Measurements from ENCODE around the gene EIF4EBP3.

The EIF4EBP3 gene

DNA sequence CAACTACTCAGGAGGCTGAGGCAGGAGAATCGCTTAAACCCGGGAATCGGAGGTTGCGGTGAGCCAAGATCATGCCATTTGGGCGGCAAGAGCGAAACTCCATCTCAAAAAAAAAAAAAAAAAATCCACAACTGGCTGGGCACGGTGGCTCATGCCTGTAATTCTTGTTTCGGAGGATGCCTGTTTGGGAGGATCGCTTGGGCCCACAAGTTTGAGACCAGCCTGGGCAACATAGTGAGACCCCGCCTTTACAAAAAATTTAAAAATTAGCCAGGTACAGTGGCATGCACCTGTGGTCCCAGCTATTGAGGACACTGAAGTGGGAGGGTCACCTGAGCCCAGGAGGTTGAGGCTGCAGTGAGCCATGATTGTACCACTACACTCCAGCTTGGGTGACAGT, 1.9 kb upstream of the EIF4EBP3 start:
- no peak overlapping the region for H3K4me3 ChIP-seq (ENCODE audit: insufficient read depth, low read depth, low read length)
- H3K27ac ChIP-seq (ENCODE audit: insufficient read depth, low read depth, low read length, poor library complexity, severe bottlenecking) = no peak overlapping the region
- H3K36me3 ChIP-seq (ENCODE audit: control insufficient read depth, insufficient read depth, low read length) = peaks cover 34% of the 10 kb centered on the region
- 91 to 94% methylated on average over 10 of the region's 10 CpGs for WGBS, 2 experiments
- H3K4me1 ChIP-seq (ENCODE audit: control insufficient read depth, insufficient read depth, low read length) = peaks cover 23% of the 10 kb centered on the region
- no peaks in the 10 kb centered on the region for H3K9me3 ChIP-seq (ENCODE audit: control insufficient read depth, low read length)
- H3K27me3 ChIP-seq (ENCODE audit: control insufficient read depth, insufficient read depth, low read length, poor library complexity, severe bottlenecking) = no peaks in the 10 kb centered on the region

DNA sequence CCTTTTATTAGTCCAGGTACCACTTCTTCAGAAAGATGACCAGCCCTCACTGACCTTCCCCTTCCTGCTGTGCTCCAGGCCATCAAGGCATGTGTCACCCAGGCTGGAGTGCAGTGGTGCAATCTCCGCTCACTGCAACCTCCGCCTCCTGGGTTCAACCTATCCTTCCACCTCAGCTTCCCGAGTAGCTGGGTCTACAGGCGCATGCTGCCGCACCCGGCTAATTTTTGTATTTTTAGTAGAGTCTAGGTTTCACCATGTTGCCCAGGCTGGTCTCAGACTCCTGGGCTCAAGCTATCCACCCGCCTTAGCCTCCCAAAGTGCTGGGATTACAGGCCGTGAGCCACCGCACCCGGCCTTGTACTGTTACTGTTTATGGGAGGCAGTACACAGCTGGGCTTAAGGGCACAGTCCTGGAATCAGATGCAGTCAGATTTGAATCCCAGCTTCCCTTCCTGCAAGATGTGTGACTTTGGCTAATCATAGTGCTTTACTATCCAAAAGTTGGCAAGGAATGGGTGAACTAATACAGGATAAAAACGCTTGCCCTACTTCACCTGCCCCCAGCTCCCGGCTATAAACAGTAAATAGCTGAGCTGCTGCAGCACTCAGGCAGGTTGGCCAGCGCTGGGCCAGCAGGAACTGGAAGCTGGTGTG, 483 bp upstream of the EIF4EBP3 start:
- Histone ChIP-seq H3K9me3 (ENCODE audit: control insufficient read depth, low read length) (no peaks in the 10 kb centered on the region), H3K4me3 (ENCODE audit: insufficient read depth, low read depth, low read length) (peak overlapping the region; percentile 39), H3K4me1 (ENCODE audit: control insufficient read depth, insufficient read depth, low read length) (peaks cover 23% of the 10 kb centered on the region), H3K36me3 (ENCODE audit: control insufficient read depth, insufficient read depth, low read length) (peaks cover 30% of the 10 kb centered on the region), H3K27me3 (ENCODE audit: control insufficient read depth, insufficient read depth, low read length, poor library complexity, severe bottlenecking) (no peaks in the 10 kb centered on the region), H3K27ac (ENCODE audit: insufficient read depth, low read depth, low read length, poor library complexity, severe bottlenecking) (peak overlapping the region; percentile 71)
- 71% methylated on average over 13 of the region's 13 CpGs for WGBS, 2 experiments

DNA sequence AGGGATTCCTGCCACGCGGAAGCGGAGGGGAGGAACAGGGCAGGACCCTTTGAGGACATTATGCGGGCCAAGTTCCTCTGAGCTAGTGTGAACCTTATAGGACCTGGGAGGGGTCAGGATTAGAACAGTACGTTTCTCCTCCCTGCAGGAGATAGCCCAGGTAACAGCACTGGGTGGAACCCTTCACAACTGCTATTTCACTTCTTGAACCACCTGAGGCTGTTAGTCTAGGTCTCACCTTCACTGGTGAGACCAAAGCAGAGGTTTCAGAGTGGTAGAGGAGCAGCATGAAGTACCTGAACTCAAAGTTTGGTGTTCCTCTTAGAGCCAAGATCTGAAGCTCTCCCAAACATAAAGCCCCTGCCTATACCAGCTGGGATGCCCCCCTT, 832 bp downstream of the EIF4EBP3 start:
- H3K36me3 ChIP-seq (ENCODE audit: control insufficient read depth, insufficient read depth, low read length) = peaks cover 30% of the 10 kb centered on the region
- peak overlapping the region; percentile 39 for H3K4me3 ChIP-seq (ENCODE audit: insufficient read depth, low read depth, low read length)
- peaks cover 23% of the 10 kb centered on the region for H3K4me1 ChIP-seq (ENCODE audit: control insufficient read depth, insufficient read depth, low read length)
- no peaks in the 10 kb centered on the region for H3K27me3 ChIP-seq (ENCODE audit: control insufficient read depth, insufficient read depth, low read length, poor library complexity, severe bottlenecking)
- H3K9me3 ChIP-seq (ENCODE audit: control insufficient read depth, low read length) = no peaks in the 10 kb centered on the region
- peak overlapping the region; percentile 83 for H3K27ac ChIP-seq (ENCODE audit: insufficient read depth, low read depth, low read length, poor library complexity, severe bottlenecking)
- WGBS, 2 experiments = 33 to 37% methylated on average over 5 of the region's 5 CpGs

DNA sequence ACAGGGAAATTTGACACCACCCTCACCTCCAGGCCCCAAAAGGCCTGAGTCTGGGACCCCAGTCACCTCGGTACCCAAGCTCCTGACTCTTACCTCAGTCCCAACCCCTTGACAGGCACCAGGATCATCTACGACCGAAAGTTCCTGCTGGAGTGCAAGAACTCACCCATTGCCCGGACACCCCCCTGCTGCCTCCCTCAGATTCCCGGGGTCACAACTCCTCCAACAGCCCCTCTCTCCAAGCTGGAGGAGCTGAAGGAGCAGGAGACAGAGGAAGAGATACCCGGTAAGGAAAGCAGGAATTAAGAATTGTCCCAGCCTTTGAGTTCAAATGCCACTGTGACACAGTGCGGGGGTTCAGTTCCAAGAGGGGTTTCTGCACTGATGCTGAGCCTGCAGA, 1.3 kb downstream of the EIF4EBP3 start:
- Histone ChIP-seq H3K36me3 (ENCODE audit: control insufficient read depth, insufficient read depth, low read length) (peaks cover 30% of the 10 kb centered on the region), H3K27ac (ENCODE audit: insufficient read depth, low read depth, low read length, poor library complexity, severe bottlenecking) (no peak overlapping the region), H3K4me3 (ENCODE audit: insufficient read depth, low read depth, low read length) (no peak overlapping the region), H3K9me3 (ENCODE audit: control insufficient read depth, low read length) (no peaks in the 10 kb centered on the region), H3K27me3 (ENCODE audit: control insufficient read depth, insufficient read depth, low read length, poor library complexity, severe bottlenecking) (no peaks in the 10 kb centered on the region), H3K4me1 (ENCODE audit: control insufficient read depth, insufficient read depth, low read length) (peaks cover 23% of the 10 kb centered on the region)
- WGBS, 2 experiments = 92% methylated on average over 7 of the region's 7 CpGs

DNA sequence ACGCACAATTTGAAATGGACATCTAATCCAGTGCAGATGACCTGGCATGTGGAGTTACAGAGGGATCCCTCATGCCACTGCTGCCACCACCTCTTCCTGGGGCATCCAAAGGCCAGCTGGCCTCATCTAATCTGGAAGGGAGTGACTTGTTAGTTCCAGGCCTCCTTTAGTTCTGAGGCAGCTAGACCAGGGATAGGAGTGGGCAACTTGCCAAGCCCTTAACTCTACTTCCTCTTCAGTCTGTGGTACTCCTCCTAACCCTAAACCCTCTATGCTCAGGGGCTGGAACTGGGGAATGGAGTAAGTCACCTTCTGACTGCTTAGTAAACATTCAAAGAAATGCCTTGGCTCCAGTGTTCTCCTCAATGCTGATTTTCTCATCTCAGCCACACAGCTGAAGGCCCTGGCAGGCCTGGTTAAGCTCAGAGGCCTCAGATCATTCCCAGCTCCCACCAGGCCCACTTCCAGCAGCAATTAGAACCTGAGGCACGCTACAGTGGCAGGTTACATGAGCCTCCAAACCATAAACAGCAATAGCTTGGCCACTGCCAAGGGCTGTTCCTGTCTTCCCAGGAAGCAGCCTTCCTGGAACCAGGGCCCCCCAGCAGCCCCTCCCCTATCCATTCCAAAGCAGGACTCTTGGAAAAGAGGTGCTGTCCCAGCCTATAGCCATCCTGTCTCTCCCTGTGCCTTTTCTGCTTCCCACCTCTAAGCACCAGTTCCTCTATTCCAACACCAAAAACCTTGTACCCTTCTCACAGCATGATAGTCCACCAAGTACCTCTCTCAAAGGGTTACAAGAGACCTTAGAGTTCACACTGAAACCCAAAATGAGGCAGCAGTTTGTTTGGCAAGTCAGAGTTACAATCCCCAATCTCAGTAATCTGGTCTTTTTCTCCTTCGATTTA, 2.0 kb downstream of the EIF4EBP3 start:
- Histone ChIP-seq H3K27me3 (ENCODE audit: control insufficient read depth, insufficient read depth, low read length, poor library complexity, severe bottlenecking) (no peaks in the 10 kb centered on the region), H3K9me3 (ENCODE audit: control insufficient read depth, low read length) (no peaks in the 10 kb centered on the region), H3K4me3 (ENCODE audit: insufficient read depth, low read depth, low read length) (no peak overlapping the region), H3K4me1 (ENCODE audit: control insufficient read depth, insufficient read depth, low read length) (peaks cover 23% of the 10 kb centered on the region), H3K27ac (ENCODE audit: insufficient read depth, low read depth, low read length, poor library complexity, severe bottlenecking) (no peak overlapping the region), H3K36me3 (ENCODE audit: control insufficient read depth, insufficient read depth, low read length) (peaks cover 26% of the 10 kb centered on the region)
- 95 to 99% methylated on average over 3 of the region's 3 CpGs for WGBS, 2 experiments

DNA sequence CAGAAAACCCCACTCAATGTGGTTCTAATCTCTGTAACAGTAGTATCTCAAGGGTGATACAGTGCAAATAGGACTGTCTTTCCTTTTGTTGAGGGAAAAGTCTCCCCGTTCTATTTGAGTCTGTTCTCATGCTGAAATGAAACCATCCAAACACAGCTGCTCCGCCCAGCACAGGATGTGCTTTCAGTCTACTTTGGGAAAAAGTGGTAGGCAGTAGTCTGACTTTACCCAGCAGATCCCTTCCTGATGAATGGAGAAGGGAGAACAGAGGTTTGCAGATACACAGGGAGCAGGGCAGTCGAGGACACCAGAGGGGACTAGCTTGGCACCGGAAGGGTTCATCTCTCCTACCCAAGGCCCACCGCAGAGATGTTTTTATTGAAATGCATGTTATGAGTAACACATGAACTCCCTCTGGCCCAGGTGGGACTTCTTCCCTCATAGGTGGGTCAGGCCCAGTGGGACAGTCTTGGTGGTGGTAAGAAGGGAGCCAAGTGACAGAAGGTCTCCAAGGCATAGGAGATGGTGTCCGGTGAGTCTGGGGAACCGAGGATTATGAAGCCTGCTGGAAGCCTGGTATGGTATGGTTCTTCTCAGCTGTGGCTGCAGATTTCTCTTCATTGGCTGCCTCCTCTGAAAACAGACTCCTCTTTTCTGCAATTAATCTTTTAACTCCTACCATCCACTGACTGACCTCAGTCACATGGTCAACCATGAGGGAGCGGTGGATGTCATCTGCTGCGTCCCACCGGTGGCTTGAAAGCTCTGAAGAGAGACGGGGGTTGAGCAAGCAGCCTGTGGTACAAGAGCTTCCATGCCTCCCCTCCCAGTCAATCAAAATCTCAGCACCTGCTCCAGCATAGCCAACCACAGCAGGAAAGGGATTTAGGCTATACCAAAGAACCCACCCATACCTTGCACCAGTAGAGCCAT, 3.0 kb downstream of the EIF4EBP3 start:
- peaks cover 20% of the 10 kb centered on the region for H3K36me3 ChIP-seq (ENCODE audit: control insufficient read depth, insufficient read depth, low read length)
- H3K4me1 ChIP-seq (ENCODE audit: control insufficient read depth, insufficient read depth, low read length) = peaks cover 27% of the 10 kb centered on the region
- no peak overlapping the region for H3K4me3 ChIP-seq (ENCODE audit: insufficient read depth, low read depth, low read length)
- H3K27me3 ChIP-seq (ENCODE audit: control insufficient read depth, insufficient read depth, low read length, poor library complexity, severe bottlenecking) = no peaks in the 10 kb centered on the region
- 93 to 96% methylated on average over 11 of the region's 11 CpGs for WGBS, 2 experiments
- H3K27ac ChIP-seq (ENCODE audit: insufficient read depth, low read depth, low read length, poor library complexity, severe bottlenecking) = no peak overlapping the region
- H3K9me3 ChIP-seq (ENCODE audit: control insufficient read depth, low read length) = no peaks in the 10 kb centered on the region

DNA sequence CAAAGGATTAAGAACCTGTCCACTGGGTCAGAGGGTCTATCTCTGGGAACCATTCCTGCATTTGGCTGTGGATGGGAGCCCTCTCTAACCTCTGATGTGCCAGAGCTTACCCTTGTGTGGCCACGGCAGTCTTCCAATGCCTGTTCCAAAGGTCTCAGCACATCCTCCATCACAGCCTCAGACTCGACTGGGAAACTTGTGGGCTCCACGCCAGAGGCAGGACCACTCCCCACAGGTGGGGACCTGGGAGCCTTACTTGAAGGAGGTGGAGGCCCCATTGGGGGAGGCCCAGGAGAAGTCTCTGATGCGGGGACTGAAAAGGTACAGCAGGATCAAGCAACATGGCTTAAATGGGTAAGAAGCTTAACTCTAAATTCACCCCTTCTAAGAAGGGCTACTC, 4.4 kb downstream of the EIF4EBP3 start:
- H3K4me3 ChIP-seq (ENCODE audit: insufficient read depth, low read depth, low read length) = no peak overlapping the region
- H3K4me1 ChIP-seq (ENCODE audit: control insufficient read depth, insufficient read depth, low read length) = peaks cover 30% of the 10 kb centered on the region
- no peaks in the 10 kb centered on the region for H3K27me3 ChIP-seq (ENCODE audit: control insufficient read depth, insufficient read depth, low read length, poor library complexity, severe bottlenecking)
- 93 to 95% methylated on average over 4 of the region's 4 CpGs for WGBS, 2 experiments
- no peak overlapping the region for H3K27ac ChIP-seq (ENCODE audit: insufficient read depth, low read depth, low read length, poor library complexity, severe bottlenecking)
- H3K36me3 ChIP-seq (ENCODE audit: control insufficient read depth, insufficient read depth, low read length) = peaks cover 20% of the 10 kb centered on the region
- no peaks in the 10 kb centered on the region for H3K9me3 ChIP-seq (ENCODE audit: control insufficient read depth, low read length)

DNA sequence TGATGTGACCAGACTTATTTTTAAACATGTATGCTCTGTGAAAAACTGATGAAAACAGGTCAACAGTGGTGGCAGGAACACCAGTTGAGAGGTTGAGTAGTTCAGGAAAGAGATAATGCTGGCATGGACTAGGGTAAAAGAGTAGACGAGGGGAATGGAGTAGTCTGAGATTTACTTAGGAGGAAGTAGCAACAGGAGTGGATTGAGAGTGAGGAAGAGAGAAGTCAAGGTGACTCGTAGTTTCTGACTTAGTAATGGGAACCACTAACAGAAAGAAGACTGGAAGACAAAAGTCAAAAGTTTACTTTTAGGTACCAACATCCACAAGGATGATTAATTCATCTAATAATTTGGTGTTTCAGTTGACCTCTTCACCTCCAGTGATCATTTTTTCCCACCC, 6.2 kb downstream of the EIF4EBP3 start:
- Histone ChIP-seq H3K36me3 (ENCODE audit: control insufficient read depth, insufficient read depth, low read length) (peaks cover 20% of the 10 kb centered on the region), H3K4me3 (ENCODE audit: insufficient read depth, low read depth, low read length) (no peak overlapping the region), H3K4me1 (ENCODE audit: control insufficient read depth, insufficient read depth, low read length) (peaks cover 21% of the 10 kb centered on the region), H3K27ac (ENCODE audit: insufficient read depth, low read depth, low read length, poor library complexity, severe bottlenecking) (no peak overlapping the region), H3K9me3 (ENCODE audit: control insufficient read depth, low read length) (no peaks in the 10 kb centered on the region), H3K27me3 (ENCODE audit: control insufficient read depth, insufficient read depth, low read length, poor library complexity, severe bottlenecking) (no peaks in the 10 kb centered on the region)
- WGBS, 2 experiments = 91 to 94% methylated on average over 2 of the region's 2 CpGs

DNA sequence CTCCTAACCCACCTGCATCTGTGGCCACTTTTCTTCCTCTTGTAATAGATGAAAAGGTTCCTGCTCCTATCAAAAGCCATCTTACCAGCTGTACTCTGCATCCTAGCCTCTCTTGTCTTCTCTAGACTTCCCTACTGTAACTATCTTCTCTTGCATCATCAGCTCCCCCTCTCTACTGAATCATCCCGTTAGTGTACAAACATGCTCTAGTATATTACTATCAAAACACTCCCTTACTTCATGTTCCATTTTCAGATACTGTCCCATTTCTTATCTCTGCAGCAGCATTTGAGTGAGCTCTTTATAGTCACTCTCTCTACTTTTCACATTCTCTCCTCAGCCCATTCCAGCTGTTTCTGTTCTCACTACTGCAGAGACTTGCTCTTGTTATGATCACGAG, 7.0 kb downstream of the EIF4EBP3 start:
- H3K4me1 ChIP-seq (ENCODE audit: control insufficient read depth, insufficient read depth, low read length) = peaks cover 18% of the 10 kb centered on the region
- H3K4me3 ChIP-seq (ENCODE audit: insufficient read depth, low read depth, low read length) = no peak overlapping the region
- H3K9me3 ChIP-seq (ENCODE audit: control insufficient read depth, low read length) = no peaks in the 10 kb centered on the region
- no peaks in the 10 kb centered on the region for H3K27me3 ChIP-seq (ENCODE audit: control insufficient read depth, insufficient read depth, low read length, poor library complexity, severe bottlenecking)
- 93 to 94% methylated on average over 2 of the region's 2 CpGs for WGBS, 2 experiments
- H3K36me3 ChIP-seq (ENCODE audit: control insufficient read depth, insufficient read depth, low read length) = peaks cover 15% of the 10 kb centered on the region
- no peak overlapping the region for H3K27ac ChIP-seq (ENCODE audit: insufficient read depth, low read depth, low read length, poor library complexity, severe bottlenecking)

All from ectodermal cell (in vitro differentiated cells).